Vagina (tissue), 2 donors: Measurements from ENCODE around the gene ALDOC.

Experiments used
- POLR2A ChIP-seq, 2 donors: fragments of 450-650 bp; IDR thresholded peaks; one replicate each; pipeline ENCODE4 v1.6.1; 2017; ENCODE audit warnings: antibody characterized with exemption in 2 of 2, mild to moderate bottlenecking in 2 of 2, moderate library complexity in 2 of 2
- POLR2AphosphoS5 ChIP-seq, 2 donors: sonication (generic); formaldehyde crosslinking; IDR thresholded peaks; one replicate each; pipeline ENCODE4 v1.9.0; 2017; ENCODE audit warnings: antibody characterized with exemption in 2 of 2, mild to moderate bottlenecking in 2 of 2, low read depth in 1 of 2; ENCODE audit not compliant: insufficient read depth in 1 of 2
- TF ChIP-seq, protein P1 (sequence below), 3 experiments: fragments of 450-650 bp in 2 of 3; fragments of 200-600 bp in 1 of 3; sonication (generic) in 1 of 3; IDR thresholded peaks; one replicate each; pipeline ENCODE4 v1.5.1; 2017 to 2019; ENCODE audit warnings: antibody characterized with exemption in 3 of 3, mild to moderate bottlenecking in 2 of 3, moderate library complexity in 2 of 3

DNA sequence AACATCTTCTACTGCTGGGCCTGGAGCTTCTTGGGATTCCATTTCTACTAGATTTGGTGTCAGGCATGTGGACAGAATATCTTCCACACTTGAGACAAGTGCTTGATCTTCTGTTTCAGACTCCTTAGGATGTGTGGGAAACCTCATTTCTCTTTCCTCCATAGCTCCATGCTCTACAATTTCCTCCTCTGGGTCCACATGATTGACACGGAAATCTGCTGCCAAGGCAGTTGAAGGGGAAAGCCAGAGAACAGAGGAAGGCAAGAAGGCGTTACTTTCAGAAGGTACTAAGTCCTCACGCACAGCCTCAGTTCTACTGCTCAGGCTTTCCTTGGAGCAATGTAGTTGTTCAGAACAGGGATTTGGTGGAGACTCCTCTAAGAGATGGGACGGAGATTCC is 15.6 kb upstream of the ALDOC start:
- TF ChIP-seq, protein P1, sequence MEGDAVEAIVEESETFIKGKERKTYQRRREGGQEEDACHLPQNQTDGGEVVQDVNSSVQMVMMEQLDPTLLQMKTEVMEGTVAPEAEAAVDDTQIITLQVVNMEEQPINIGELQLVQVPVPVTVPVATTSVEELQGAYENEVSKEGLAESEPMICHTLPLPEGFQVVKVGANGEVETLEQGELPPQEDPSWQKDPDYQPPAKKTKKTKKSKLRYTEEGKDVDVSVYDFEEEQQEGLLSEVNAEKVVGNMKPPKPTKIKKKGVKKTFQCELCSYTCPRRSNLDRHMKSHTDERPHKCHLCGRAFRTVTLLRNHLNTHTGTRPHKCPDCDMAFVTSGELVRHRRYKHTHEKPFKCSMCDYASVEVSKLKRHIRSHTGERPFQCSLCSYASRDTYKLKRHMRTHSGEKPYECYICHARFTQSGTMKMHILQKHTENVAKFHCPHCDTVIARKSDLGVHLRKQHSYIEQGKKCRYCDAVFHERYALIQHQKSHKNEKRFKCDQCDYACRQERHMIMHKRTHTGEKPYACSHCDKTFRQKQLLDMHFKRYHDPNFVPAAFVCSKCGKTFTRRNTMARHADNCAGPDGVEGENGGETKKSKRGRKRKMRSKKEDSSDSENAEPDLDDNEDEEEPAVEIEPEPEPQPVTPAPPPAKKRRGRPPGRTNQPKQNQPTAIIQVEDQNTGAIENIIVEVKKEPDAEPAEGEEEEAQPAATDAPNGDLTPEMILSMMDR (IDR thresholded peaks at IDR 0.05): no peak
- no peak for TF ChIP-seq POLR2A (IDR thresholded peaks at IDR 0.05)
- TF ChIP-seq POLR2AphosphoS5 (IDR thresholded peaks at IDR 0.05; ENCODE audit: insufficient read depth in 1 of 2, low read depth in 1 of 2): no peak
